Measurements from ENCODE around the gene PTPN14.

PTPN14 gene

GRCh38 chr1:214386747-214387146, 164.7 kb downstream of the PTPN14 start:
- DNase-seq: no peak

GRCh38 chr1:214386333-214386732, 165.1 kb downstream of the PTPN14 start:
- no peak for DNase-seq

DNA sequence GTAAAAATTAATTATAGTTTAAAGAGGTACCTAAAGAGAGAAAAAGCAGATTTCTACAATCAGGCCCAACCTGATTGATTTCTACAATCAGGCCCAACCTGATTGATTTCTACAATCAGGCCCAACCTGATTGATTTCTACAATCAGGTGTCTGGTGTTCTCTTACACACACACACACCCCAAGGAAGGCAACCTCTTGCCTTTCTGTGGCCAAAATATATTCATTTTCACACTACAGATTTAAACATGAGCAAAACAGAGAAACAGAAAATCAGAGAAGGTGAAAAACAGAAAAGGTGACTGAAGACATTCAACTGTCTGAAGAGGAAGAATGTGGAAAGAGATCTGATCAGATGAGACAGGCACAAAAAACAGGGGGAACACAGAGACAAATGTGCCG, 166.0 kb downstream of the PTPN14 start:
- DNase-seq: no peak

GRCh38 chr1:214384373-214385079, 166.9 kb downstream of the PTPN14 start:
- DNase-seq: no peak

GRCh38 chr1:214383381-214384372, 167.7 kb downstream of the PTPN14 start:
- no peak for DNase-seq

GRCh38 chr1:214380986-214381695, 170.3 kb downstream of the PTPN14 start:
- no peak for DNase-seq

DNA sequence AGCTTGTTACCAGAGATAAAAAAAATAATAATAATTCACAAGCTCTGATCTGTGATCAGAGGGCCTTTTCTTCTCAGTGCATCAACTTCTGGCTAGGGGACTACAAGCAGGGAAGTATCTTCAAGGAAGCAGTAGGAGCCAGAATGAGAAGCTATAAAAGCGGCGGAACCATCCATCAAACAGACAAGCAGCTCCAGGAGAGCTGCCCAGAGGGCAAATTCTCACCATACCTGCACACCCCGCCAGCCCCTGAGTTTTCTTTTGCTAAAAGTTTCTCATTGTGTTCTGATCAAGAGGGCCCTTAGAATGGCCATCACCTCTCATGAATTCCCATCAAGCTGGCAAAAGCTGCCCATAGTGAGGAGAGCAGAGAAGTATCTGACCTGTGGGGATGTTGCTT, 171.0 kb downstream of the PTPN14 start:
- DNase-seq: no peak

DNA sequence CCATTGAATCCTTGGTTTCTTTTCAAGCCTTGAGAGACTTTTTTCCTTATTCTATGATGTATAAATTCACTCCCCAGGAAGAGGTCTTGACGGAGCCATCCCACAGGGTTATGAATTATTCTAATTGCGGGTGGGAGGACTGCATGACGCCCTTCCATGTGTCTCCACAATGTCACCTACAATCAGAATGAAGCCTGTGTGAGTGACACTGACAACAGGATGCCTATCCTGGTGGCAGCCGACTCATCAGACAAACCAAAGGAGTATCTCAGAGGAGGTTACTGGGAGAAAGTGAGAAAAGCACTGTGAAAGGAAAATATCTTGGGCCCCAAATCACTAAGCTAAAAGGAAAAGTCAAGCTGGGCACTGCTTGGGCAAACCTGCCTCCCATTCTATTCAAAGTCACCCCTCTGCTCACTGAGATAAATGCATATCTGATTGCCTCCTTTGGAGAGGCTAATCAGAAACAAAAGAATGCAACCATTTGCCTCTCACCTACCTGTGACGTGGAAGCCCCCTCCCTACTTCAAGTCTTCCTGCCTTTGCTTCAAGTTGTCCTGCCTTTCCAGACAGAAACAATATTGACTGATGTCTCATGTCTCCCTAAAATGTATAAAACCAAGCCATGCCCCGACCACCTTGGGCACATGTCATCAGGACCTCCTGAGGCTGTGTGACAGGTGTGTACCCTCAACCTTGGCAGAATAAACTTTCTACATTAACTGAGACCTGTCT, 172.0 kb downstream of the PTPN14 start:
- DNase-seq: no peak

DNA sequence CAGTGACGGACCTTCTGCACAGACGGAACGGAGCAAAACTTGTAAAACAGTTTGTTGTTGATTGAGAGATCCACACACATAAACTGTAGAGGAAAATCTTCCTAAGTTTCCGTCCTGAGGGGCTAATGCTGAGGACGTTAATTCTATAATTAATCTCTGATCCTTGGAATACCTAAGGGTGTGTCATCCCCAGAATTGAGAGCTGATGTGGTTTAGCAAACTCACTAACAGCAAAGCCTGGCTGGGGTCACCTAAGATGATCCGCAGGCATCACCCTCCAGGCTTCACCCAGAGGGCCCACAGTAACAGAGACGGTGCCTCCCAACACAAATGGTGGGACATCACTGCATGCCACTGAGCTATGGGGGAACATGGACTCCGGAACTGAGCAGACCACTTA, 172.9 kb downstream of the PTPN14 start:
- no peak for DNase-seq

DNA sequence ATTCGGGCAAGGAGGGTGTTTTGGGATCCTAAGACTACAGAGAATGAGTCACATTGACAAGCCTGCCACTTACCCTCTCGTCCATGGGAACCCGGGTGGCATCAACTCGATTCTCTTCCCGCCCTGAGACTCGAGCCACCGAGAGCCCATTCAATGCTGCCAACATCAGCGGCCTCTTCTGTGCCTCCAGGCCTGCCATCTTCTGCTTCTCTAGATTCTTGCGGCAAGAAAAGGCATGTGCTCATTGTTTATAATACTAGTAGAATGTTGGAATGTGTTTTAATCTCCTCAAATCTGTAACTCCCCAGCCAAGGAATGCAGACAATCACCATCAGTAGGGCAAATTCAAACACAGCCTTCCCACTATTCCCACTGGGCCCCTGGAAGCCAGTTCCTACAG, 173.5 kb downstream of the PTPN14 start:
- no peak for DNase-seq

- no peak for DNase-seq
Observed at GRCh38 chr1:214377485-214377884, 173.9 kb downstream of the PTPN14 start.

DNA sequence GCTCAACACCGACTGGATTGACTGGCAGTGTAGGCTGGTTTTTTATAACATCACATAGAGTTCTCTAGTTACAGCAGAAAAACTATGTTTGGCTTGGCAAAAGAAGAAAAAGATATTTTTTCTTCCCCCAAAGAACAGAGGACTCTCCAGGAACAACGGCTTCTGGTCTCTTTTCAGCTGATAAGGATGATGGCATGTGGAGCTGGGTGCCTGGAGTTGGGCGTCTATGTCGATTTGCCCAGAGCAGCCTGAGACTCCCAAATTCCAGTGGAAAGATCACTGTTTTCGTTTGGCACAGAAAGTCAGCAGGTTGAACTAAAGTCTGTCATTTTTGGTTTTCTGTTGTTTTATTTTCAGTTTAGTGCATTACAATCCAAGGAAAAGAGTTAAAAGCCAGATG, 179.3 kb downstream of the PTPN14 start:
- DNase-seq: no peak

DNA sequence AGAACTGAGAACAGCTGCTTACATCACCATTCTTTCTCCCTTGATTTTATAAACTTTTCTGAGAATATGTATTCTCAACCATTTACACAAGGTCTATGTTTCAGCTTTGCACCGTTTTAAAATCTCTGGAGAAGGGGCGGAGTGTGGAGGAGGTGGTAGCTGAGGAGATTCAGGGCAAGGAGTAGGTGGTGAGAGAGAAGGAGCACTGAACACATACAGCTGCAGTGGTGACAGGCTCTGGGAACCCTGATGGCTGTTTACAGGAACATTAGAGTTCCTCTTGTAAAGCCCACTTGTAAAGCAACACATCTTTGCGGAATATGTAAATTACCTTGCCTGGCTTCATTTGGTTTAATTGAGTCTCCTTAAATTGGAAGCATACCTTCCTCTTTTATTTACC, 180.8 kb downstream of the PTPN14 start:
- no peak for DNase-seq

DNA sequence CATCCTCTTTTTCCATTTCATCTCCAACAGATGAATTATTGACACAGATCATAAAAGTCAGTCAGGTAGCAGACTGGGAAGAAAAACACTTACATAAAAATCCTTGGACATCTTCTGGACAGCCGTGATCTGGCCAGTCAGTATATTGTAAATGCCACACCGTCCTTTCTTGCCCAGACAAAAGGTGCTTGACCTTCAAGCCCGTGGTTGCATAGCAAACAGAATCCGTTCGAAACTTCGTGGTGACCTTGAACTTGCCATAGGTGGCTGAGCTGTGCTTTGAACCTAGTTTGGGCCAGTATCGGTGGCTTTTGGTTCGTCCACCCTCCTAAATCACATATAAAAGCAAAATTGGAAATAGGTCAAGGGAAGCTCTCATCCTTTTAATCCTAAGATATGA, 182.0 kb downstream of the PTPN14 start:
- DNase-seq: no peak

DNA sequence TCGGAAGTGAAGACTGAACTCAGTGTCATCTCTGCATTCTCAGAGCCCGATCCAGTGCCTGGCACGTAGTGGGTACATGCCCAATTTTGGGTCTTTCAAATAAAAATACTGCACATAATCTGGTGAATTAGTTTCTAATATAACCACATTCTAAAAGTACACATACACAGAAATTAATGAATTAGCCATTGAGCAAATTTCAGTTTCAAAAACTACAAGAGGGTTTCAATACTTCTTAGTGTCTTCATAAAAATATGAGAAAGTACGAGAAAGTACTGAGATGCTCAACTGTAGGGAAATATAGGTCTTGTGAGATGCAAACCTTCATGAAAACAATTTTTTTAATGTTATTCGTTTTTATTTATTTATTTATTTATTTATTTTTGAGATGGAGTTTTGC, 183.6 kb downstream of the PTPN14 start:
- no peak for DNase-seq

DNA sequence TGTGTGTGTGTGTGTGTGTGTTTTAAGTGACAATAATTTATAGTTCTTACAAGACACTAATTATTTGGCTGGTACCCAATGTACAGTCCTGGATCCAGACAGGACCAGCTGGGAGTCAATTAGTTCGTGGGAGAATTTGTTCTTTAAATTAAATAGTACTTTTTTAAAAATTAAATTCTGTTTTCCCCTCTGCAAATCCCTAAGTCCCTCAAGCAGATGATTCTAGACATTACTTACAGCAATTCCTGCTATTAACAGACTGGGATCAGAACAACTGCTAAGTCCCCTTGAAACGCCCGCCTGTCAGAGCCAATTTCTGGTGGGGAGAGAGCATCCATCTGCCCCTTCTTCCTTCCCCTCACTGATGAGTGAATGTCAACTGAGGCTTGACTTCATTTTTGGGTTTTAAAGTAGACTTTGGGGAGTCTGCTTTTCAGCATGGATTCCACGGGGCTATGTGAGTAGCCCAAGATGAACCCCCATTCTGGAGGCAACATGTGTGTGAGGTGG, 186.6 kb downstream of the PTPN14 start:
- no peak for DNase-seq

GRCh38 chr1:214364386-214364785, 187.0 kb downstream of the PTPN14 start:
- DNase-seq: no peak

DNA sequence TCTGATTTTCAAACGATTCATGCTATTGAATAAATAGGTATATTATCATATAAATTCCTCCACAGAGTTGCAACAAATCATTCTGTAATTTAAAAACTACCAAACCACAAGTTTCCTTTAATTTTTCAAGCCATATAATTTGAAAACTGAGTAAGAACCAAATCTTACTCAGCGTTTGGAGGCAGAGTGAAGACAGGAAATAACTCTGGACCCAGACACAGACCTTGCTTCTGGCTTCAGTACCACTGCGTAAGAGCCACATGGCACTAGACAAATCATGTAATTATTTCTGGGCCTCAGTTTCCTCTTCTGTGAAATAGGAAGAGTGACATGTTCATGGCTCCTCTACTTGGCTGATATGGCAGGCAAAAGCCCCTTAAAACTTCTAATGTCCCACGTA, 188.0 kb downstream of the PTPN14 start:
- DNase-seq: no peak

- no peak for DNase-seq
Observed at GRCh38 chr1:214362188-214362882, 189.1 kb downstream of the PTPN14 start.

GRCh38 chr1:214361636-214362035, 189.8 kb downstream of the PTPN14 start:
- no peak for DNase-seq

DNA sequence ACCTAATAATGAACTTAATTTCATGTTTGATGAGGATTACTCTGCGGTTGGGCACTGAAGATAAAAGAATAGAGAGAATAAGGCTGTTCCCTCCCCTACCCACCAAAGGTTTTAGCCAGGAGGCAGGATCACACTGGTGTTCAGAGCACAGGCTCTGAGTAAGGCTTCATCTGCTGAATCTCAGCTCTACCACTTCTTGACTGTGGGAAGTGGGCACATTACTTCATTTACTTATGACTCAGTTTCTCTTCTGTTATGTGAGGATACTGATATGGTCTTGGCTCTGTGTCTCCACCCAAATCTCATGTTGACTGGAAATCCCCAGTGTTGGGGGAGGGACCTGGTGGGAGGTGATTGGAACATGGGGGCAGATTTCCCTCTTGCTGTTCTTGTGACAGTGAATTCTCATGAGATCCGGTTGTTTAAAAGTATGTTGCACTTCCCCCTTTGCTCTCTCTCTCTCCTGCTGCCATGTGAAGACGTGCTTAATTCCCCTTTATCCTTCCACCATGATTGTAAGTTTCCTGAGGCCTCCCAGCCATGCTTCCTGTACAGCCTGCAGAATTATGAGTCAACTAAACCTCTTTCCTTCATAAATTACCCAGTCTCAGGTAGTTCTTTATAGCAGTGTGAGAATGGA, 190.8 kb downstream of the PTPN14 start:
- no peak for DNase-seq

Measured in NCI-H2107 (cell line).